Stimulated activated naive CD4-positive, alpha-beta T cell (primary cell): ENCODE results near the gene PPARD.
A peak's percentile ranks its signal among the peaks of the same experiment; 100 is the strongest.

Experiments used
- DNase-seq, 6 experiments: peaks; one replicate each; lab custom pipeline; 2025; lab: John Stamatoyannopoulos, UW

The PPARD gene

GRCh38 chr6:35356391-35356790 is 14.0 kb downstream of the PPARD start:
- no peak for DNase-seq

GRCh38 chr6:35357677-35358076 is 15.3 kb downstream of the PPARD start:
- DNase-seq: no peak

GRCh38 chr6:35358086-35358485 is 15.7 kb downstream of the PPARD start:
- DNase-seq: no peak

- no peak for DNase-seq
Observed at GRCh38 chr6:35359346-35359743, 17.0 kb downstream of the PPARD start.

GRCh38 chr6:35359744-35360348 is 17.5 kb downstream of the PPARD start:
- no peak for DNase-seq

GRCh38 chr6:35360349-35361138 is 18.2 kb downstream of the PPARD start:
- no peak for DNase-seq

- DNase-seq: no peak
Observed at GRCh38 chr6:35362200-35362599, 19.8 kb downstream of the PPARD start.

- DNase-seq: no peak
Observed at GRCh38 chr6:35363293-35363750, 21.0 kb downstream of the PPARD start.

GRCh38 chr6:35365594-35366203 is 23.3 kb downstream of the PPARD start:
- no peak for DNase-seq

GRCh38 chr6:35366204-35366596 is 23.8 kb downstream of the PPARD start:
- no peak for DNase-seq

- no peak for DNase-seq
Observed at GRCh38 chr6:35367646-35368037, 25.3 kb downstream of the PPARD start.

- peak in 2 of 6 experiments; percentile 11 to 19 for DNase-seq
Observed at GRCh38 chr6:35368038-35368887, 25.9 kb downstream of the PPARD start.

GRCh38 chr6:35370124-35370741 is 27.9 kb downstream of the PPARD start:
- DNase-seq: no peak

GRCh38 chr6:35370785-35371493 is 28.6 kb downstream of the PPARD start:
- DNase-seq: no peak

GRCh38 chr6:35371494-35372262 is 29.3 kb downstream of the PPARD start:
- DNase-seq: no peak

- DNase-seq: no peak
Observed at GRCh38 chr6:35372633-35373032, 30.3 kb downstream of the PPARD start.

GRCh38 chr6:35376281-35376680 is 33.9 kb downstream of the PPARD start:
- DNase-seq: no peak

GRCh38 chr6:35377002-35377401 is 34.6 kb downstream of the PPARD start:
- no peak for DNase-seq

GRCh38 chr6:35378261-35378660 is 35.9 kb downstream of the PPARD start:
- no peak for DNase-seq

GRCh38 chr6:35381132-35381531 is 38.8 kb downstream of the PPARD start:
- no peak for DNase-seq
